ENCODE measurements around the gene LGI4.

Gene LGI4

GRCh38 chr19:35161434-35161743 lies 26.5 kb upstream of the LGI4 start:
- in situ Hi-C loops (cut with MboI; ENCODE audit: low pct_unique_long_range_greater_than_20kb, low sequenced_read_pairs, unreplicated experiment), result no loop called here
- no peak for TF ChIP-seq CTCF (IDR thresholded peaks at IDR 0.05; ENCODE audit: extremely low read depth, insufficient read depth, missing control alignments)

DNA sequence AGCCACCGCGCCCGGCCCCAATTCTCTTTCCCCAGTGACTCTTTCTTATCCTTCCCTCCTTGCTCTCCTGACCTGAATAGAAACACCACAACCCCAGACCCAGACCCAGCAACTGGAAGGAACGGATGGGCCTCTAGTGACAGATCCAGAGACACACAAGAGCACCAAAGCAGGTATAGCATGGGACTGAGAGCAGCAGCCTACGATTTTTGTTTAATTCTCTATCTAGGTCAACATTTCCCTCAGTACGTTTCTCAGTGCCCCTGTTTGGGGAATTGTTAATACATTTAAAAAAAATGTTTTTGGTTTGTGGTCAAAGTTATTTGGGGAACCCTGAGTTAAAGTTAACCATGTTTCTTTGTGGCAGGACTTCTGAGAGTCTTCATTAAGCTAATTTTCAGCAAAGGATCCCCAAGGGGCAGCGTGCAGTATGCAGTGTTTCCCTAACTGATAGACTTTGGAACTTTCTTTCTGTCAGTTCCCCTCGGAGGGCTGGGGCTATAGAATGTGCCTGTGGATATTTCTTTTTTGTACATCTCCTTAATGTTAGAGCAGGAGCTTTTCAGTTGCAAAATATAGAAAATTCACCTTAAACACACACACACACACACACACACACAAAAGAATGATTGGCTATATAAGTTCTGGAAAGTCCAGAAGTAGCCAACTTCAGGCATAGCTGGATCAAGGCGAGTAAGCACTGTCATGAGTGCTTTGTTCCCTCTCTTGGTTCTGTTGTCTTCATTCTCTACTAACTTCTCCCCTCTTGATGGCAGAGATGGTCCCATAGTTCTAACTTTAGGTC lies 26.0 kb upstream of the LGI4 start:
- no peak for TF ChIP-seq CTCF (IDR thresholded peaks at IDR 0.05; ENCODE audit: extremely low read depth, insufficient read depth, missing control alignments)
- in situ Hi-C loops (cut with MboI; ENCODE audit: low pct_unique_long_range_greater_than_20kb, low sequenced_read_pairs, unreplicated experiment), result no loop called here
- no peak for DNase-seq (ENCODE audit: low spot score)

More at GRCh38 chr19:35161434-35161743, 26.5 kb upstream of the LGI4 start:
- DNase-seq (ENCODE audit: low spot score), result no peak

GRCh38 chr19:35159606-35160005 lies 24.7 kb upstream of the LGI4 start:
- in situ Hi-C loops (cut with MboI; ENCODE audit: low pct_unique_long_range_greater_than_20kb, low sequenced_read_pairs, unreplicated experiment), result no loop called here
- no peak for TF ChIP-seq CTCF (IDR thresholded peaks at IDR 0.05; ENCODE audit: extremely low read depth, insufficient read depth, missing control alignments)
- no peak for DNase-seq (ENCODE audit: low spot score)

GRCh38 chr19:35157431-35157830 lies 22.6 kb upstream of the LGI4 start:
- DNase-seq (ENCODE audit: low spot score), result no peak
- in situ Hi-C loops (cut with MboI; ENCODE audit: low pct_unique_long_range_greater_than_20kb, low sequenced_read_pairs, unreplicated experiment), result no loop called here
- TF ChIP-seq CTCF (IDR thresholded peaks at IDR 0.05; ENCODE audit: extremely low read depth, insufficient read depth, missing control alignments), result no peak

GRCh38 chr19:35156673-35157014 lies 21.8 kb upstream of the LGI4 start:
- in situ Hi-C loops (cut with MboI; ENCODE audit: low pct_unique_long_range_greater_than_20kb, low sequenced_read_pairs, unreplicated experiment), result no loop called here
- no peak for TF ChIP-seq CTCF (IDR thresholded peaks at IDR 0.05; ENCODE audit: extremely low read depth, insufficient read depth, missing control alignments)
- no peak for DNase-seq (ENCODE audit: low spot score)

GRCh38 chr19:35155981-35156672 lies 21.3 kb upstream of the LGI4 start:
- no peak for TF ChIP-seq CTCF (IDR thresholded peaks at IDR 0.05; ENCODE audit: extremely low read depth, insufficient read depth, missing control alignments)
- in situ Hi-C loops (cut with MboI; ENCODE audit: low pct_unique_long_range_greater_than_20kb, low sequenced_read_pairs, unreplicated experiment), result no loop called here
- DNase-seq (ENCODE audit: low spot score), result no peak
